Measurements from ENCODE around the gene SHPK. TPM values are rescaled to one million over a fixed set of nuclear protein-coding genes. Genes with fewer than 3 reads are reported as not detected.

SHPK gene
- total RNA-seq, 2 donors from 2014 or later, result 13.6 to 25.5 TPM

GRCh38 chr17:3655766-3656165 is 19.7 kb upstream of the SHPK start:
- no peak for DNase-seq (ENCODE audit: low spot score)
- WGBS, result 89% methylated on average over 11 of the region's 11 CpGs
- intact Hi-C loops (cut with DNase I), result no loop called here
- no peaks in the 10 kb centered on the region for H3K4me1 ChIP-seq (replicated peaks)
- no peak overlapping the region for H3K27ac ChIP-seq
- TF ChIP-seq, protein P1, sequence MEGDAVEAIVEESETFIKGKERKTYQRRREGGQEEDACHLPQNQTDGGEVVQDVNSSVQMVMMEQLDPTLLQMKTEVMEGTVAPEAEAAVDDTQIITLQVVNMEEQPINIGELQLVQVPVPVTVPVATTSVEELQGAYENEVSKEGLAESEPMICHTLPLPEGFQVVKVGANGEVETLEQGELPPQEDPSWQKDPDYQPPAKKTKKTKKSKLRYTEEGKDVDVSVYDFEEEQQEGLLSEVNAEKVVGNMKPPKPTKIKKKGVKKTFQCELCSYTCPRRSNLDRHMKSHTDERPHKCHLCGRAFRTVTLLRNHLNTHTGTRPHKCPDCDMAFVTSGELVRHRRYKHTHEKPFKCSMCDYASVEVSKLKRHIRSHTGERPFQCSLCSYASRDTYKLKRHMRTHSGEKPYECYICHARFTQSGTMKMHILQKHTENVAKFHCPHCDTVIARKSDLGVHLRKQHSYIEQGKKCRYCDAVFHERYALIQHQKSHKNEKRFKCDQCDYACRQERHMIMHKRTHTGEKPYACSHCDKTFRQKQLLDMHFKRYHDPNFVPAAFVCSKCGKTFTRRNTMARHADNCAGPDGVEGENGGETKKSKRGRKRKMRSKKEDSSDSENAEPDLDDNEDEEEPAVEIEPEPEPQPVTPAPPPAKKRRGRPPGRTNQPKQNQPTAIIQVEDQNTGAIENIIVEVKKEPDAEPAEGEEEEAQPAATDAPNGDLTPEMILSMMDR (IDR thresholded peaks at IDR 0.05), result no peak
- TF ChIP-seq POLR2AphosphoS5 (IDR thresholded peaks at IDR 0.05) (no peak), POLR2A (IDR thresholded peaks at IDR 0.05) (no peak)
- H3K27me3 ChIP-seq (replicated peaks; ENCODE audit: insufficient read depth), result no peaks in the 10 kb centered on the region
- H3K4me3 ChIP-seq, result no peak overlapping the region
- no peaks in the 10 kb centered on the region for H3K9me3 ChIP-seq
- H3K36me3 ChIP-seq, result no peaks in the 10 kb centered on the region

GRCh38 chr17:3647769-3648555 is 11.9 kb upstream of the SHPK start:
- TF ChIP-seq POLR2A (IDR thresholded peaks at IDR 0.05), result no peak
- TF ChIP-seq, protein P1 (IDR thresholded peaks at IDR 0.05), result peak in 3 of 4 experiments; percentile 22 to 47 (median 24)
- no peak for TF ChIP-seq POLR2AphosphoS5 (IDR thresholded peaks at IDR 0.05)
- no peaks in the 10 kb centered on the region for H3K9me3 ChIP-seq
- H3K27ac ChIP-seq, result no peak overlapping the region
- 66% methylated on average over 20 of the region's 20 CpGs for WGBS
- H3K4me1 ChIP-seq (replicated peaks), result no peaks in the 10 kb centered on the region
- H3K4me3 ChIP-seq, result no peak overlapping the region
- peak; percentile 32 for DNase-seq (ENCODE audit: low spot score)
- intact Hi-C loops (cut with DNase I), result loop anchor here (10.0 kb wide), 1 partner anchor 603 kb away; no protein-coding TSS in a partner anchor
- no peaks in the 10 kb centered on the region for H3K27me3 ChIP-seq (replicated peaks; ENCODE audit: insufficient read depth)
- H3K36me3 ChIP-seq, result no peaks in the 10 kb centered on the region

DNA sequence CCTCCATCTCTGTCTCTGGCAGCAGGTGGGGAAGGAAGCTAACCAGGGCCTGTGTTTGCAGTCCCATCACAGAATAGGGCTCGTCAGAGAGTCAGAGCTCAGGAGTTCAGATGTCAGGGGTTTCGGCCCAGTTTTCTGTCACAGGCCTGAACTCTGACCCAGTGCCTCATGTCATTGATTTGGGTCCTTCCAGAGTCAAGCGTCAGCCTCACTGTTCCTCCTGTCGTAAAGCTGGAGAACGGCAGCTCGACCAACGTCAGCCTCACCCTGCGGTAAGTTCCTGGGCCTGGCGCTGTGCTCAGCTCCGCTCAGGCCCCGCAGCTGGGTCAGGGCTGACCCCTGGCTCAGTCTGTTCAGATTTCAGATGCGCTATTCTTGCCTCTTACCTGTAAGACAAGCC is 11.2 kb upstream of the SHPK start:
- Histone ChIP-seq H3K27ac (no peak overlapping the region), H3K4me1 (replicated peaks) (no peaks in the 10 kb centered on the region), H3K27me3 (replicated peaks; ENCODE audit: insufficient read depth) (no peaks in the 10 kb centered on the region), H3K4me3 (no peak overlapping the region), H3K36me3 (no peaks in the 10 kb centered on the region), H3K9me3 (no peaks in the 10 kb centered on the region)
- WGBS, result 90% methylated on average over 5 of the region's 12 CpGs
- intact Hi-C loops (cut with DNase I), result loop anchor here (10.0 kb wide), 1 partner anchor 602 kb away; no protein-coding TSS in a partner anchor
- DNase-seq (ENCODE audit: low spot score), result no peak
- TF ChIP-seq POLR2AphosphoS5 (IDR thresholded peaks at IDR 0.05) (no peak), POLR2A (IDR thresholded peaks at IDR 0.05) (no peak)
- TF ChIP-seq, protein P1 (IDR thresholded peaks at IDR 0.05), result no peak

DNA sequence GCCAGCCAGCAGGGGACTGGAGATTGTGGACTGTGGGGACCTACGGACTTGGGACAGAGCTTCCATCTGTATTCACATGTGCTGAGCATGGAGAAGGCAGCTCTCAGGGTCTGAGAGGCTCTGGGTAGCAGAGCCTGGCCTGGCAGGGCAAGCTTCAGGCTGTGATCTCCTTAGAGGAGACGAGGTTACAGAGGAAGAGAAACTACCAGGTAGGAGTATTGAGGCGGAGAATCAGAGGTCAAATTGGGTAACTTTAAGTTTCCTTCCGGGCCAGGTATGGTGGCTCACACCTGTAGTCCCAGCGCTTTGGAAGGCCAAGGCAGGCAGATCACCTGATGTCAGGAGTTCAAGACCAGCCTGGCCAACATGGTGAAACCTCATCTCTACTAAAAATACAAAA is 9.3 kb upstream of the SHPK start:
- H3K36me3 ChIP-seq, result no peaks in the 10 kb centered on the region

More for the DNA sequence above, 9.3 kb upstream of the SHPK start:
- TF ChIP-seq POLR2AphosphoS5 (IDR thresholded peaks at IDR 0.05) (no peak), POLR2A (IDR thresholded peaks at IDR 0.05) (no peak)
- TF ChIP-seq, protein P1 (IDR thresholded peaks at IDR 0.05), result no peak
- H3K4me1 ChIP-seq (replicated peaks), result no peaks in the 10 kb centered on the region
- intact Hi-C loops (cut with DNase I), result loop anchor here (10.0 kb wide), 1 partner anchor 601 kb away; no protein-coding TSS in a partner anchor
- no peak for DNase-seq (ENCODE audit: low spot score)
- H3K27ac ChIP-seq, result no peak overlapping the region
- H3K4me3 ChIP-seq, result no peak overlapping the region
- WGBS, result 58% methylated on average over 5 of the region's 5 CpGs
- no peaks in the 10 kb centered on the region for H3K27me3 ChIP-seq (replicated peaks; ENCODE audit: insufficient read depth)
- H3K9me3 ChIP-seq, result no peaks in the 10 kb centered on the region

Data from prostate gland (tissue), 2 donors.